HL-60 (cell line): ENCODE measurements around the gene HCK.

ENCODE experiments used
- DNase-seq, 2 experiments: peaks; one replicate each; pipeline ENCODE4 v3.0.0-alpha.2; 2010 to 2020; ENCODE audit warnings: low read depth in 1 of 2, low spot score in 1 of 2
- H3K27ac ChIP-seq: fragments of 250-450 bp; sonication (Bioruptor Pico); replicated peaks from 2 replicates; pipeline ENCODE4 v1.5.1; 2020; ENCODE audit warnings: mild to moderate bottlenecking, moderate library complexity
- H3K27me3 ChIP-seq: fragments of 250-450 bp; sonication (Bioruptor Pico); 2 replicates; pipeline ENCODE4 v1.5.1; 2021; ENCODE audit warnings: mild to moderate bottlenecking, moderate library complexity; ENCODE audit not compliant: insufficient read depth, poor library complexity, severe bottlenecking
- H3K4me3 ChIP-seq: replicated peaks from 2 replicates; pipeline ENCODE4 v1.5.1; 2011; ENCODE audit warnings: mild to moderate bottlenecking, control low read depth, low read length; ENCODE audit not compliant: insufficient read depth
- GABPA ChIP-seq: IDR thresholded peaks from 2 replicates; pipeline ENCODE4 v1.6.1; 2012; ENCODE audit warnings: low read depth
- POLR2AphosphoS5 ChIP-seq: IDR thresholded peaks from 2 replicates; pipeline ENCODE4 v1.6.1; 2012; ENCODE audit warnings: low read depth
- REST ChIP-seq: IDR thresholded peaks from 2 replicates; pipeline ENCODE4 v1.6.1; 2012; ENCODE audit warnings: low read depth; ENCODE audit not compliant: insufficient replicate concordance
- SPI1 ChIP-seq: IDR thresholded peaks from 2 replicates; pipeline ENCODE4 v1.6.1; 2012; ENCODE audit warnings: low read depth, mild to moderate bottlenecking, borderline replicate concordance
- TF ChIP-seq, protein P1 (sequence below): IDR thresholded peaks from one replicate; pipeline ENCODE4 v1.5.1; 2011; ENCODE audit warnings: low read length, control low read depth, inconsistent platforms; ENCODE audit not compliant: insufficient read depth

The HCK gene

DNA sequence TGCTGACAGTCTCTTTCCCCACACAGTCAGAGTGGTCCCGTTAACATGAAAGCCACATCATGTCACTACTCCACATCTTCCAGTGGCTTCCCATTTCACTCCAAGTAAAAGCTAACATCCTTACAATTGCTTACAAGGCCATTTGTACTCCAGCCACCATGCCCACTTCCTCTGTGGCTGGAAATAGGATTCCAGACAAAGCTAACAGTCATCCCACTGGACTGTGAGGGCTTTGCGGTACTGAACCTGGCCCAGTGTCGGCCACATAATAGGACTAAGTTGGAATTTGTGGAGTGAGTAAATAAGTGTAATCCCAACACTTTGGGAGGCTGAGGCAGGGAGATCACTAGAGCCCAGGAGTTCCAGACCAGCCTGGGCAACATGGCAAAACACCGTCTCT, 31.0 kb upstream of the HCK start:
- no peak overlapping the region for H3K27ac ChIP-seq
- DNase-seq: no peak
- TF ChIP-seq REST: no peak
- no peak for TF ChIP-seq GABPA
- TF ChIP-seq SPI1: no peak
- TF ChIP-seq POLR2AphosphoS5: no peak
- TF ChIP-seq, protein P1, sequence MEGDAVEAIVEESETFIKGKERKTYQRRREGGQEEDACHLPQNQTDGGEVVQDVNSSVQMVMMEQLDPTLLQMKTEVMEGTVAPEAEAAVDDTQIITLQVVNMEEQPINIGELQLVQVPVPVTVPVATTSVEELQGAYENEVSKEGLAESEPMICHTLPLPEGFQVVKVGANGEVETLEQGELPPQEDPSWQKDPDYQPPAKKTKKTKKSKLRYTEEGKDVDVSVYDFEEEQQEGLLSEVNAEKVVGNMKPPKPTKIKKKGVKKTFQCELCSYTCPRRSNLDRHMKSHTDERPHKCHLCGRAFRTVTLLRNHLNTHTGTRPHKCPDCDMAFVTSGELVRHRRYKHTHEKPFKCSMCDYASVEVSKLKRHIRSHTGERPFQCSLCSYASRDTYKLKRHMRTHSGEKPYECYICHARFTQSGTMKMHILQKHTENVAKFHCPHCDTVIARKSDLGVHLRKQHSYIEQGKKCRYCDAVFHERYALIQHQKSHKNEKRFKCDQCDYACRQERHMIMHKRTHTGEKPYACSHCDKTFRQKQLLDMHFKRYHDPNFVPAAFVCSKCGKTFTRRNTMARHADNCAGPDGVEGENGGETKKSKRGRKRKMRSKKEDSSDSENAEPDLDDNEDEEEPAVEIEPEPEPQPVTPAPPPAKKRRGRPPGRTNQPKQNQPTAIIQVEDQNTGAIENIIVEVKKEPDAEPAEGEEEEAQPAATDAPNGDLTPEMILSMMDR: no peak
- no peak overlapping the region for H3K4me3 ChIP-seq
- peaks cover 40% of the 10 kb centered on the region for H3K27me3 ChIP-seq

- H3K27me3 ChIP-seq: peaks cover 15% of the 10 kb centered on the region
- DNase-seq: peak in 1 of 2 experiments; percentile 18
- no peak overlapping the region for H3K27ac ChIP-seq
- TF ChIP-seq SPI1: peak; percentile 67
- TF ChIP-seq REST: no peak
- no peak for TF ChIP-seq GABPA
- TF ChIP-seq POLR2AphosphoS5: no peak
- TF ChIP-seq, protein P1: no peak
- no peak overlapping the region for H3K4me3 ChIP-seq
Observed at GRCh38 chr20:32024683-32025295, 27.3 kb upstream of the HCK start.

- TF ChIP-seq, protein P1: no peak
- TF ChIP-seq GABPA (no peak), POLR2AphosphoS5 (no peak), REST (no peak), SPI1 (no peak)
- Histone ChIP-seq H3K27ac (no peak overlapping the region), H3K27me3 (no peaks in the 10 kb centered on the region), H3K4me3 (no peak overlapping the region)
- no peak for DNase-seq
Observed at GRCh38 chr20:32027643-32028042, 24.4 kb upstream of the HCK start.
